ENCODE results near the gene RNASE9. TPM values are rescaled to one million over a fixed set of nuclear protein-coding genes. Genes with fewer than 3 reads are reported as not detected.

Gene RNASE9
- total RNA-seq, 1 donor from 2014 or later: not detected

DNA sequence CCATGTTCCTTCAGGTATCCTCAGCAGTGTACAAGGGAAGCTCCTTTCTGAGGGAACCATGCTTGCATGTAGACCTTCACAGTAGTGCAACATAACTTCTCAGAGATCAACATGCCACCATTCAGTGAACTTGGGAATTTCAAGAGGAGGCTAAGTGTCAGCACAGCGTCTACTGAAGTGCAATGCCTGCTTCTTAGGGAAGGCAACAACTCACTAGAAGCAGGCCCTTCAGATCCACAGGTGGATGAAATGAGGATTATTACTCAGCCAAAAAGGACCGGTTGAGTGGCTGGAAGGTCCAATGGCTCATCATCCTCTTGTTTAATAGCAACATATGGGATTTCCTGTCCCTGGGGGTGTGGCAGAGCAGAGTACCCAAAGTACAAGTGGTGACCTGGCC, 36.8 kb downstream of the RNASE9 start:
- Mint-ChIP-seq H3K9me3 (peaks cover 4% of the 10 kb centered on the region), H3K36me3 (no peaks in the 10 kb centered on the region)

DNA sequence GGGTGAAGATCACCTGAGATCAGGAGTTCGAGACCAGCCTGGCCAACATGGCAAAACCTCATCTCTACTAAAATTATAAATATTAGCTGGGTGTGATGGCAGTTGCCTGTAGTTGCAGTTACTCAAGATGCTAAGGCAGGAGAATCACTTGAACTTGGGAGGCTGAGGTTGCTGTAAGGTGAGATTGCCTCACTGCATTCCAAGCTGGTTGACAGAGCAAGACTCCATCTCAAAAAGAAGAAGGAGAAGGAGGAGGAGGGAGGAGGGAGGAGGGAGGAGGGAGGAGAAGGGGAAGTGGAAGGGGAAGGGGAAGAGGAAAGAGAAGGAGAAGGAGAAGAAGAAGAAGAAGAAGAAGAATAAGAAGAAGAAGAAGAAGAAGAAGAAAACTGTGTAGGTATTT, 38.5 kb downstream of the RNASE9 start:
- no peak for DNase-seq (ENCODE audit: low spot score in 2 of 2, unreplicated experiment in 2 of 2)
- H3K4me3 Mint-ChIP-seq: no peak overlapping the region
- H3K36me3 Mint-ChIP-seq: no peaks in the 10 kb centered on the region
- peaks cover 26% of the 10 kb centered on the region for H3K27me3 Mint-ChIP-seq (ENCODE audit: low read depth)
- TF ChIP-seq, protein P1, sequence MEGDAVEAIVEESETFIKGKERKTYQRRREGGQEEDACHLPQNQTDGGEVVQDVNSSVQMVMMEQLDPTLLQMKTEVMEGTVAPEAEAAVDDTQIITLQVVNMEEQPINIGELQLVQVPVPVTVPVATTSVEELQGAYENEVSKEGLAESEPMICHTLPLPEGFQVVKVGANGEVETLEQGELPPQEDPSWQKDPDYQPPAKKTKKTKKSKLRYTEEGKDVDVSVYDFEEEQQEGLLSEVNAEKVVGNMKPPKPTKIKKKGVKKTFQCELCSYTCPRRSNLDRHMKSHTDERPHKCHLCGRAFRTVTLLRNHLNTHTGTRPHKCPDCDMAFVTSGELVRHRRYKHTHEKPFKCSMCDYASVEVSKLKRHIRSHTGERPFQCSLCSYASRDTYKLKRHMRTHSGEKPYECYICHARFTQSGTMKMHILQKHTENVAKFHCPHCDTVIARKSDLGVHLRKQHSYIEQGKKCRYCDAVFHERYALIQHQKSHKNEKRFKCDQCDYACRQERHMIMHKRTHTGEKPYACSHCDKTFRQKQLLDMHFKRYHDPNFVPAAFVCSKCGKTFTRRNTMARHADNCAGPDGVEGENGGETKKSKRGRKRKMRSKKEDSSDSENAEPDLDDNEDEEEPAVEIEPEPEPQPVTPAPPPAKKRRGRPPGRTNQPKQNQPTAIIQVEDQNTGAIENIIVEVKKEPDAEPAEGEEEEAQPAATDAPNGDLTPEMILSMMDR (IDR thresholded peaks at IDR 0.05; ENCODE audit: unreplicated experiment): no peak
- H3K27ac Mint-ChIP-seq: no peak overlapping the region
- H3K4me1 Mint-ChIP-seq: no peaks in the 10 kb centered on the region
- H3K9me3 Mint-ChIP-seq: peaks cover 4% of the 10 kb centered on the region

More for the DNA sequence above, 36.8 kb downstream of the RNASE9 start:
- peaks cover 40% of the 10 kb centered on the region for H3K27me3 Mint-ChIP-seq (ENCODE audit: low read depth)
- DNase-seq (ENCODE audit: low spot score in 2 of 2, unreplicated experiment in 2 of 2): no peak
- H3K4me1 Mint-ChIP-seq: no peaks in the 10 kb centered on the region
- no peak overlapping the region for H3K4me3 Mint-ChIP-seq
- no peak overlapping the region for H3K27ac Mint-ChIP-seq
- TF ChIP-seq, protein P1 (IDR thresholded peaks at IDR 0.05; ENCODE audit: unreplicated experiment): no peak

DNA sequence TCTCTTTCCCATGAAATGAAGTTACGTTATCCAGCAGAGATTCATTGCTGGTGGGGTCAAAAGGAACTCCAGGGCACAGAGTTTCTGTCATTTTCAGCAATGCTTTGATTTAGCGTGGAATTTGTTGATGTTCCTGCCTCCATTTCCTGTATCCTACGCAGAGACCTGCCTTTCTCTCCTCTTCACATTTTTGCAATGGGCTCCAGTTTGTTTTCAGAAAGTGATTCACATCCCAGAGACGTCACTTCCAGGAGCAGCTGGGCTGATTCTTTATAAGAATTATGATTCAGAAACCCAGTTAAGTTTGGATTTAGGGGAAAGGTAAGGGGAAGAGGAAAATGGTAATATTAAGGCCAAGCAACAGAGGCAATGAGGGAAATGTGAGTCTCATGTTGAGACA, 43.9 kb downstream of the RNASE9 start:
- H3K27me3 Mint-ChIP-seq (ENCODE audit: low read depth): peaks cover 16% of the 10 kb centered on the region
- no peak for DNase-seq (ENCODE audit: low spot score in 2 of 2, unreplicated experiment in 2 of 2)
- peaks cover 4% of the 10 kb centered on the region for H3K9me3 Mint-ChIP-seq
- TF ChIP-seq, protein P1 (IDR thresholded peaks at IDR 0.05; ENCODE audit: unreplicated experiment): no peak
- H3K4me1 Mint-ChIP-seq: peaks cover 3% of the 10 kb centered on the region
- H3K36me3 Mint-ChIP-seq: no peaks in the 10 kb centered on the region
- H3K4me3 Mint-ChIP-seq: no peak overlapping the region
- H3K27ac Mint-ChIP-seq: no peak overlapping the region

DNA sequence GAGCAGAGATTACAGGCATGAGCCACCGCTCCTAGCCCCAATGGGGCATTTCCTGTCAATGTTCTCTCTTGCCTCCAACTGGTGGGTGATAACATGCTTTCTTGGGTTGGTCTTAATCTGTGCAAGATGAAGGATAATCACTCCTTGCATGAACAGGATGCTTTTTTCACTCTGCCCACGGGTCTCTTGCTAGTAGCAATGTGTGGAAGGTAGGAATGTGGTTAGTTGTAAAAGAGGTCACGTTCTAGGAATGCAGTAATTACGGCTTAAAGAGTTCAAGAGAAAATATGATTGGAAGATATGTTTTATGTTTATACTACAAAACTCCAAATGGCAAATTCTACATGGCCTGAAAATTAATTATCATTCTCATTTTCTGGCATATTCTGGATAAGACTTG, 45.0 kb downstream of the RNASE9 start:
- DNase-seq (ENCODE audit: low spot score in 2 of 2, unreplicated experiment in 2 of 2): no peak
- H3K4me3 Mint-ChIP-seq: no peak overlapping the region
- peaks cover 19% of the 10 kb centered on the region for H3K27me3 Mint-ChIP-seq (ENCODE audit: low read depth)
- H3K36me3 Mint-ChIP-seq: no peaks in the 10 kb centered on the region
- H3K9me3 Mint-ChIP-seq: peaks cover 4% of the 10 kb centered on the region
- H3K4me1 Mint-ChIP-seq: peaks cover 3% of the 10 kb centered on the region
- H3K27ac Mint-ChIP-seq: no peak overlapping the region
- TF ChIP-seq, protein P1 (IDR thresholded peaks at IDR 0.05; ENCODE audit: unreplicated experiment): no peak

DNA sequence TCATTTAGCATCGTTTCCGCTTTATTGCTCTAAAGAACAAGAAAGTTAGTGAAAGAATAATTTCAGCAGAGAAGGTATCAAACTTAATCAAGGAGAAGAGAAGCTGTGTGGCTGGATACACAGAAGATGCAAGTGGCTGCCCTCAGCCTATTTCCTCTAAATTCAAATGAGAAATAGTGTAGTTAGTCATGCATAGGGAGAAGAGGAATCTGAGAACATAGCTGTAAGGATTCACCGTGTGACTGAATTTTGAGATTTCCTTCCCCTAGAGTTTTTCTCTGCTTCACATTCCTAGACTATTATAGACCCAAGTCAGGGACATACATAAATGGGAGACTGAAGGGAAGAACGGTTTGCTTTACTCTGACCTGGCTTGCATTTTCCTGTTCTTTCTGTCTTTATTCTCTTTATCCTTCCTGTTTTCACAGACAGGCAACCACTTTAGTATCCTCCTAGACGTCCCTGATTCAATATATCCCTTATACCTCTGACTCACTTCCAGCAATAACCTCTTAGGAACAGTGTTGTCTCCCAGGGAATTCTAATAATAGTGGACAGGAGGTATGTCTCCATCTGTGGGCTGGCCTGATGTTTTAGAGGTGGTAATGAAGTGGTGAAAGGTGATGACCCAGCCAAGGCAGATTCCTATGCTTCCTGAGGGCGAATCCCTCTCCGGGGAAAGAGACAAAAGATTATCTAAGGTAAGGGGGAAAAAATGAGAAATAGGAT, 48.5 kb downstream of the RNASE9 start:
- Mint-ChIP-seq H3K9me3 (no peaks in the 10 kb centered on the region), H3K4me3 (no peak overlapping the region), H3K27me3 (ENCODE audit: low read depth) (peaks cover 26% of the 10 kb centered on the region), H3K4me1 (peaks cover 3% of the 10 kb centered on the region), H3K27ac (no peak overlapping the region), H3K36me3 (no peaks in the 10 kb centered on the region)
- DNase-seq (ENCODE audit: low spot score in 2 of 2, unreplicated experiment in 2 of 2): no peak
- TF ChIP-seq, protein P1 (IDR thresholded peaks at IDR 0.05; ENCODE audit: unreplicated experiment): no peak
